ENCODE measurements around the gene ADH1C.

The ADH1C gene

GRCh38 chr4:99293357-99293756, 59.2 kb downstream of the ADH1C start:
- DNase-seq: no peak

GRCh38 chr4:99290848-99291786, 61.4 kb downstream of the ADH1C start, which contains the start of gene ADH1A:
Gene ADH1A (minus strand): TSS chr4:99290985. CDS start chr4:99290914, 71 bp downstream.
- no peak for DNase-seq

All from activated gamma-delta T cell treated with Interleukin-2 at 50 U/mL for 16 hours (primary cell).